GM23338 (cell line): Measurements from ENCODE around the gene TMEM14A.

Source experiments
- CREB1 ChIP-seq: fragments of 250-450 bp; sonication (Bioruptor Pico); IDR thresholded peaks from 2 replicates; pipeline ENCODE4 v1.5.0; 2020; ENCODE audit warnings: low read depth, mild to moderate bottlenecking, moderate library complexity
- ETS1 ChIP-seq: IDR thresholded peaks from 2 replicates; pipeline ENCODE4 v1.6.1; 2016; ENCODE audit warnings: antibody characterized with exemption
- EZH2 ChIP-seq: fragments of 200-600 bp; sonication (generic); IDR thresholded peaks from one replicate; pipeline ENCODE4 v1.8.0; 2017; ENCODE audit warnings: antibody characterized with exemption, mild to moderate bottlenecking, low read depth; ENCODE audit not compliant: unreplicated experiment
- EZH2phosphoT487 ChIP-seq: fragments of 200-600 bp; sonication (generic); IDR thresholded peaks from one replicate; pipeline ENCODE4 v1.8.1; 2018; ENCODE audit warnings: antibody characterized with exemption; ENCODE audit not compliant: unreplicated experiment
- JUNB ChIP-seq: IDR thresholded peaks from one replicate; pipeline ENCODE4 v1.6.1; 2016; ENCODE audit warnings: antibody characterized with exemption; ENCODE audit not compliant: unreplicated experiment
- NANOG ChIP-seq: IDR thresholded peaks from 2 replicates; pipeline ENCODE4 v1.6.1; 2016; ENCODE audit warnings: antibody characterized with exemption, borderline replicate concordance
- POLR2AphosphoS5 ChIP-seq: IDR thresholded peaks from 2 replicates; pipeline ENCODE4 v1.6.1; 2016; ENCODE audit warnings: antibody characterized with exemption, low read depth
- STAT1 ChIP-seq: IDR thresholded peaks from one replicate; pipeline ENCODE4 v1.6.1; 2016; ENCODE audit warnings: antibody characterized with exemption; ENCODE audit not compliant: unreplicated experiment
- ZNF114 ChIP-seq: fragments of 250-450 bp; sonication (Bioruptor Pico); IDR thresholded peaks from 2 replicates; pipeline ENCODE4 v1.5.0; 2020; ENCODE audit warnings: mild to moderate bottlenecking, moderate library complexity
- ZNF331 ChIP-seq: fragments of 250-450 bp; sonication (Bioruptor Pico); IDR thresholded peaks from 2 replicates; pipeline ENCODE4 v1.5.0; 2020; ENCODE audit warnings: low read depth, mild to moderate bottlenecking, moderate library complexity
- TF ChIP-seq, protein P1 (sequence below), 2 experiments: fragments of 200-600 bp in 1 of 2; sonication (generic) in 1 of 2; conservative IDR thresholded peaks; 2 replicates each; pipeline versions ENCODE4 v1.5.1 to v1.6.1; 2016 to 2017; ENCODE audit warnings: antibody characterized with exemption in 2 of 2, low read depth in 2 of 2, mild to moderate bottlenecking in 2 of 2, moderate library complexity in 1 of 2
- TF ChIP-seq, protein P2 (sequence below): IDR thresholded peaks from one replicate; pipeline ENCODE4 v1.6.1; 2018; ENCODE audit warnings: antibody characterized with exemption; ENCODE audit not compliant: unreplicated experiment
- TF ChIP-seq, protein P3 (sequence below): fragments of 250-450 bp; sonication (Bioruptor Pico); IDR thresholded peaks from 2 replicates; pipeline ENCODE4 v1.5.0; 2020; ENCODE audit warnings: mild to moderate bottlenecking, moderate library complexity

- TF ChIP-seq, protein P1, sequence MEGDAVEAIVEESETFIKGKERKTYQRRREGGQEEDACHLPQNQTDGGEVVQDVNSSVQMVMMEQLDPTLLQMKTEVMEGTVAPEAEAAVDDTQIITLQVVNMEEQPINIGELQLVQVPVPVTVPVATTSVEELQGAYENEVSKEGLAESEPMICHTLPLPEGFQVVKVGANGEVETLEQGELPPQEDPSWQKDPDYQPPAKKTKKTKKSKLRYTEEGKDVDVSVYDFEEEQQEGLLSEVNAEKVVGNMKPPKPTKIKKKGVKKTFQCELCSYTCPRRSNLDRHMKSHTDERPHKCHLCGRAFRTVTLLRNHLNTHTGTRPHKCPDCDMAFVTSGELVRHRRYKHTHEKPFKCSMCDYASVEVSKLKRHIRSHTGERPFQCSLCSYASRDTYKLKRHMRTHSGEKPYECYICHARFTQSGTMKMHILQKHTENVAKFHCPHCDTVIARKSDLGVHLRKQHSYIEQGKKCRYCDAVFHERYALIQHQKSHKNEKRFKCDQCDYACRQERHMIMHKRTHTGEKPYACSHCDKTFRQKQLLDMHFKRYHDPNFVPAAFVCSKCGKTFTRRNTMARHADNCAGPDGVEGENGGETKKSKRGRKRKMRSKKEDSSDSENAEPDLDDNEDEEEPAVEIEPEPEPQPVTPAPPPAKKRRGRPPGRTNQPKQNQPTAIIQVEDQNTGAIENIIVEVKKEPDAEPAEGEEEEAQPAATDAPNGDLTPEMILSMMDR (conservative IDR thresholded peaks at IDR 0.05; ENCODE audit: low read depth in 2 of 2): no peak
- TF ChIP-seq, protein P2, sequence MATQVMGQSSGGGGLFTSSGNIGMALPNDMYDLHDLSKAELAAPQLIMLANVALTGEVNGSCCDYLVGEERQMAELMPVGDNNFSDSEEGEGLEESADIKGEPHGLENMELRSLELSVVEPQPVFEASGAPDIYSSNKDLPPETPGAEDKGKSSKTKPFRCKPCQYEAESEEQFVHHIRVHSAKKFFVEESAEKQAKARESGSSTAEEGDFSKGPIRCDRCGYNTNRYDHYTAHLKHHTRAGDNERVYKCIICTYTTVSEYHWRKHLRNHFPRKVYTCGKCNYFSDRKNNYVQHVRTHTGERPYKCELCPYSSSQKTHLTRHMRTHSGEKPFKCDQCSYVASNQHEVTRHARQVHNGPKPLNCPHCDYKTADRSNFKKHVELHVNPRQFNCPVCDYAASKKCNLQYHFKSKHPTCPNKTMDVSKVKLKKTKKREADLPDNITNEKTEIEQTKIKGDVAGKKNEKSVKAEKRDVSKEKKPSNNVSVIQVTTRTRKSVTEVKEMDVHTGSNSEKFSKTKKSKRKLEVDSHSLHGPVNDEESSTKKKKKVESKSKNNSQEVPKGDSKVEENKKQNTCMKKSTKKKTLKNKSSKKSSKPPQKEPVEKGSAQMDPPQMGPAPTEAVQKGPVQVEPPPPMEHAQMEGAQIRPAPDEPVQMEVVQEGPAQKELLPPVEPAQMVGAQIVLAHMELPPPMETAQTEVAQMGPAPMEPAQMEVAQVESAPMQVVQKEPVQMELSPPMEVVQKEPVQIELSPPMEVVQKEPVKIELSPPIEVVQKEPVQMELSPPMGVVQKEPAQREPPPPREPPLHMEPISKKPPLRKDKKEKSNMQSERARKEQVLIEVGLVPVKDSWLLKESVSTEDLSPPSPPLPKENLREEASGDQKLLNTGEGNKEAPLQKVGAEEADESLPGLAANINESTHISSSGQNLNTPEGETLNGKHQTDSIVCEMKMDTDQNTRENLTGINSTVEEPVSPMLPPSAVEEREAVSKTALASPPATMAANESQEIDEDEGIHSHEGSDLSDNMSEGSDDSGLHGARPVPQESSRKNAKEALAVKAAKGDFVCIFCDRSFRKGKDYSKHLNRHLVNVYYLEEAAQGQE: no peak
- TF ChIP-seq EZH2: no peak
- TF ChIP-seq POLR2AphosphoS5: no peak
- no peak for TF ChIP-seq CREB1 (CRISPR knock-in tag)
- no peak for TF ChIP-seq JUNB
- no peak for TF ChIP-seq ZNF114 (CRISPR knock-in tag)
- no peak for TF ChIP-seq EZH2phosphoT487
- no peak for TF ChIP-seq ZNF331 (CRISPR knock-in tag)
- TF ChIP-seq, protein P3, sequence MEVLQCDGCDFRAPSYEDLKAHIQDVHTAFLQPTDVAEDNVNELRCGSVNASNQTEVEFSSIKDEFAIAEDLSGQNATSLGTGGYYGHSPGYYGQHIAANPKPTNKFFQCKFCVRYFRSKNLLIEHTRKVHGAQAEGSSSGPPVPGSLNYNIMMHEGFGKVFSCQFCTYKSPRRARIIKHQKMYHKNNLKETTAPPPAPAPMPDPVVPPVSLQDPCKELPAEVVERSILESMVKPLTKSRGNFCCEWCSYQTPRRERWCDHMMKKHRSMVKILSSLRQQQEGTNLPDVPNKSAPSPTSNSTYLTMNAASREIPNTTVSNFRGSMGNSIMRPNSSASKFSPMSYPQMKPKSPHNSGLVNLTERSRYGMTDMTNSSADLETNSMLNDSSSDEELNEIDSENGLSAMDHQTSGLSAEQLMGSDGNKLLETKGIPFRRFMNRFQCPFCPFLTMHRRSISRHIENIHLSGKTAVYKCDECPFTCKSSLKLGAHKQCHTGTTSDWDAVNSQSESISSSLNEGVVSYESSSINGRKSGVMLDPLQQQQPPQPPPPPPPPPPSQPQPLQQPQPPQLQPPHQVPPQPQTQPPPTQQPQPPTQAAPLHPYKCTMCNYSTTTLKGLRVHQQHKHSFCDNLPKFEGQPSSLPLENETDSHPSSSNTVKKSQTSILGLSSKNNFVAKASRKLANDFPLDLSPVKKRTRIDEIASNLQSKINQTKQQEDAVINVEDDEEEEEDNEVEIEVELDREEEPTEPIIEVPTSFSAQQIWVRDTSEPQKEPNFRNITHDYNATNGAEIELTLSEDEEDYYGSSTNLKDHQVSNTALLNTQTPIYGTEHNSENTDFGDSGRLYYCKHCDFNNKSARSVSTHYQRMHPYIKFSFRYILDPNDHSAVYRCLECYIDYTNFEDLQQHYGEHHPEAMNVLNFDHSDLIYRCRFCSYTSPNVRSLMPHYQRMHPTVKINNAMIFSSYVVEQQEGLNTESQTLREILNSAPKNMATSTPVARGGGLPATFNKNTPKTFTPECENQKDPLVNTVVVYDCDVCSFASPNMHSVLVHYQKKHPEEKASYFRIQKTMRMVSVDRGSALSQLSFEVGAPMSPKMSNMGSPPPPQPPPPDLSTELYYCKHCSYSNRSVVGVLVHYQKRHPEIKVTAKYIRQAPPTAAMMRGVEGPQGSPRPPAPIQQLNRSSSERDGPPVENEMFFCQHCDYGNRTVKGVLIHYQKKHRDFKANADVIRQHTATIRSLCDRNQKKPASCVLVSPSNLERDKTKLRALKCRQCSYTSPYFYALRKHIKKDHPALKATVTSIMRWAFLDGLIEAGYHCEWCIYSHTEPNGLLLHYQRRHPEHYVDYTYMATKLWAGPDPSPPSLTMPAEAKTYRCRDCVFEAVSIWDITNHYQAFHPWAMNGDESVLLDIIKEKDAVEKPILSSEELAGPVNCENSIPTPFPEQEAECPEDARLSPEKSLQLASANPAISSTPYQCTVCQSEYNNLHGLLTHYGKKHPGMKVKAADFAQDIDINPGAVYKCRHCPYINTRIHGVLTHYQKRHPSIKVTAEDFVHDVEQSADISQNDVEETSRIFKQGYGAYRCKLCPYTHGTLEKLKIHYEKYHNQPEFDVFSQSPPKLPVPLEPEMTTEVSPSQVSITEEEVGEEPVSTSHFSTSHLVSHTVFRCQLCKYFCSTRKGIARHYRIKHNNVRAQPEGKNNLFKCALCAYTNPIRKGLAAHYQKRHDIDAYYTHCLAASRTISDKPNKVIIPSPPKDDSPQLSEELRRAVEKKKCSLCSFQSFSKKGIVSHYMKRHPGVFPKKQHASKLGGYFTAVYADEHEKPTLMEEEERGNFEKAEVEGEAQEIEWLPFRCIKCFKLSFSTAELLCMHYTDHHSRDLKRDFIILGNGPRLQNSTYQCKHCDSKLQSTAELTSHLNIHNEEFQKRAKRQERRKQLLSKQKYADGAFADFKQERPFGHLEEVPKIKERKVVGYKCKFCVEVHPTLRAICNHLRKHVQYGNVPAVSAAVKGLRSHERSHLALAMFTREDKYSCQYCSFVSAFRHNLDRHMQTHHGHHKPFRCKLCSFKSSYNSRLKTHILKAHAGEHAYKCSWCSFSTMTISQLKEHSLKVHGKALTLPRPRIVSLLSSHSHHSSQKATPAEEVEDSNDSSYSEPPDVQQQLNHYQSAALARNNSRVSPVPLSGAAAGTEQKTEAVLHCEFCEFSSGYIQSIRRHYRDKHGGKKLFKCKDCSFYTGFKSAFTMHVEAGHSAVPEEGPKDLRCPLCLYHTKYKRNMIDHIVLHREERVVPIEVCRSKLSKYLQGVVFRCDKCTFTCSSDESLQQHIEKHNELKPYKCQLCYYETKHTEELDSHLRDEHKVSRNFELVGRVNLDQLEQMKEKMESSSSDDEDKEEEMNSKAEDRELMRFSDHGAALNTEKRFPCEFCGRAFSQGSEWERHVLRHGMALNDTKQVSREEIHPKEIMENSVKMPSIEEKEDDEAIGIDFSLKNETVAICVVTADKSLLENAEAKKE (CRISPR knock-in tag): no peak
- no peak for TF ChIP-seq ETS1
- no peak for TF ChIP-seq NANOG
- TF ChIP-seq STAT1: no peak
Measured at GRCh38 chr6:52731719-52732118, 60.8 kb downstream of the TMEM14A start.
